HG02798 (cell line): ENCODE measurements around the gene ZBTB38.

ENCODE experiments used
- ATAC-seq: cut with Tn5 transposase; IDR thresholded peaks from one replicate; pipeline ENCODE4 v1.9.1; 2021; ENCODE audit warnings: mild to moderate bottlenecking; ENCODE audit not compliant: unreplicated experiment, poor library complexity

Gene ZBTB38

DNA sequence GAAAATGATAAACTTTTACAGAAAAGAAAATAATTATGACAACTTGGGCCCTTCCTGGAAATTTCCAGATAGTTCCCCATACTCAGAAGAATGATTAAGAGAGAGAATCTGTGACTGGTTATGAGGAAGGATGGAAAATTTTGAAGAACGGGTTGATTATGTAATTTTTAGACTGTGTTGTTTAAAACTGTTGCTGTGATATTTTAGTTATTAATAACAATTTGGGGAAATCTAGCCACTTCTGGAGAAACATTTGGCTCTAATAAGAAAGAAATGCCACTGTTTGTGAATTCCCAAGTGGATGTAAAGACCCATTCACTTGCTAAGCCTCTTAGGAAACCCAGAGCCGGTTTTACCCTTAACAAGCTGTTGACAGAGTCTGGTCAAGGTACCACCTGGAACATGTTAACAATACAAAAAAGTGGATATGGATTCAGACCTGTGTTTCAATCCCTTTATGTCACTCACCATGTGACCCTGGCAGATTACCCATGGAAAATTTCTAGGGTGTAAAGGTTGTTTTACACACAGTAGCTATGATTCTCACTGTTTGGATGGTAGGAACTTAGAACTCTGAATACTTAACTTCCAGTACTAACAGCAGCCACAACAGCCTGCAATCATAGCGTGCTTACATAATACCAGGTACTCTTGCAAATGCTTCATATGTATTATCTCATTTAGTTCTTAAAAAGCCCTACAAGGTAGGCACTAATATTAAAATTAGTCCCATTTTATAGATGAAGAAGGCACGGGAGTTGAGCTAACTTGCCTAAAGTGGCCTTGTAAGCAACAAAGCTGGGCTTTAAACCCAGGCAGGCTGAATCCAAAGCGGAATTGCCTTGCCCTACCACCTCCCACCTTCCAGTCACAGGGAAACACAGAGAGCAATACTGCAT, 32.0 kb downstream of the ZBTB38 start:
- no peak for ATAC-seq

DNA sequence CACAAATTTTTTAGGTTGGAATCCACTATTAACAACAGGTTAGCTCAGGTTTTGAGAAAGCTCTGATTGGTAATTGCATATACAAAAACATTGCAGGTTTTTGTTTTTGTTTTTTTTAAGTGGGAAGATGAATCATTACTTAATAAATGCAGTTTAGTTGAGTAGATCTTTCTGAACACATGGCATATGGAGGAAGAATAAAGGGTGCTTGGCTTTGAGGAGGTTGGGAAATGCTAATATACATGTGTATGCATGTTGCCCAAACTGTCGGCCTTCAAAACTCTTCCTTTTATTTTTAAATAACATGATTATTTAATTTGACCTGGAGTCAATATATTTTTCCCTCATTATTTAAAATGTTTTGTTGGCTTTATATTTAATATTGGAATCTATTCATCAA, 32.8 kb downstream of the ZBTB38 start:
- no peak for ATAC-seq

DNA sequence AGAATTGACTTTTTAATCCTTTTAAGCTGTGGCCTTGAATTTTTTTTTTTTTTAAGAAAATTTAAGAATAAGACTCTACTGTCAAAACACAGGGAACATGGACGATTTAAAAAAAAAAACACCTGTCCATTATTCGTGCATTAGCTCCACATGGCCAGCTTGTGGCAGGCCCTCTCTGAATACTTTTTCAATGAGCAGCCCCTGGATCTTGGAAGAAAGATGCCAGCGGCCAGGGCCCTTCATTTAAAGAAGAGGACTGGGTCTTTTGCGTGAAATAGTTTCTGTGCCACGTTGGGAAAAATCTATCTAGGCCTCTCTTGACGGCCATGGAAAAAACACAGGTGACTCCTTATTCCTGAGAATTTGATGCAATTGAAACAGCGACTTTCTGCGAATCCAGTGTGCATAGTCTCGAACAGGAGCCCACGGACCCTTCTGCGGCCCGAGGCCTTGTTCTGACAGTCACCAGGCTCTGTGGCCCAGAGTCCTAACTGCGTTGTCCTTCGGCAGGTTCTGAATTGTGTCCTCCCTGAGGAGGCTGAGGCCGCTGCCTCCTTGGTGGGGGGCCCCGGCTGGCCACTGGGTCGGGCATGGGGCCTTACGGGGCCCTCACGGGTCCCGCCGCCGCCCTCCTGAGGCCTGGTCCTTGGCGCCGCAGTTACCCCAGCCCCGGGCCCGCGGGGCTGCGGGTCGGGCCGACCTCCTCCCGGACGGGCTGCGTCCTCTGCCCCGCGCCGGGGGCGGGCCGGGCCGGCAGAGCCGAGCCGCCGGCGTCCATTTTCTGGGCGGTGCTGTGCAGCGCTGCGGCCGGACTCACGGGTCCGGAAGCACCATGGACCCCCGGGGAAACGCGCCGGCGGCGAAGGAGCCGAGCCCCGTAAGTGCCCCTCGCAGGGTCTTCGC, 33.5 kb downstream of the ZBTB38 start:
- peak; percentile 74 for ATAC-seq

DNA sequence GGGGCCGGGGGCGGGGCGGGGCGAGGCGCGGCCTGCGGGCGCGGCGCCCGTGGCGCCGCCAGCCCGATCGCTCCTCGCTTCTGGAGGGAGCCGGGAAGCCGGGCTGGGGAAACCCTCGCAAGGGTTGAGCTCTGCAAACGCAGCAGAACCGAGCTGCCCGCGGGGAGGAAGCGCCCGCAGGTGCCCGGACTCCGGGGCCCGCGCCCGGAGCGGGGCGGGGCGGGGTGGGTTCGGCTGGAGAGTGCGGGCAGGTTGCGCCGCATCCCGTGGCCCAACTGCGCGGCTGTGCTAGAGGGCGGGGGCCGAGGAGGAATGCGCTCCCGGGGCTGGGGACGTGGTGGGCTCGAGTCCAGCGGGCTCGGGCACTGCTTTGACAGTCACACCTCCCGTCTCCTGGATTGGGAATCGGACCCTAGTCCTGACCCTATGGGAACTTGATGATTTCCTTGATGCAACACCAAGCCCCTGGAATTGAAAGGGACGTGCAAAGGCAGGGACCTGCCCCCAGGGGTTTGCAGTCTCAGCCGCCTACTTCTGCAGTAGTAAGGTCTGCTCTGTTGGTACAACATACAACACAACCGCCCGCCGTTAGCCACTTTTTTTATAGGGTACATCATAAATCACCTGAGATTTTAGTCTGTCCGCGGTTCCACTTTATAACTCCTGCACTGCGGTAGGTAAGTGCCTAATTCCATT, 34.3 kb downstream of the ZBTB38 start:
- ATAC-seq: peak; percentile 57

DNA sequence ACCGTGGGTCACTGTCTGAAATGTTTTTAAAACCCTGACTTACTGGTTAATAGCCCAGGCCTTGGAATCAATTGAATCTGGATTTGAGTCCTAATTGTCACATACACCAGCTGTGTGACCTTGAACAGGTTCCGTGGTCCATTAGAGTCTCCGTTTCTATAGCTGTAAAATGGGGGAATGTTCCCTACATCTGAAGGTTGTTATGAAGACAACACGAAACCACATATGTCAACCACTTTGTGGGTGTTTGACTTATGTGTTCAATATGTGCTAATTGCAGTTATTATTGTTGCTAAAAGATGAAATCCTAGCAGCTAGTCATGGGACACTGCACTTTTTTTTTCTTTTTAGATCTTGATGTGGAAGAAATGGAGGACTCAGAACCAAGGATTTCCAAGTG, 35.3 kb downstream of the ZBTB38 start:
- no peak for ATAC-seq

DNA sequence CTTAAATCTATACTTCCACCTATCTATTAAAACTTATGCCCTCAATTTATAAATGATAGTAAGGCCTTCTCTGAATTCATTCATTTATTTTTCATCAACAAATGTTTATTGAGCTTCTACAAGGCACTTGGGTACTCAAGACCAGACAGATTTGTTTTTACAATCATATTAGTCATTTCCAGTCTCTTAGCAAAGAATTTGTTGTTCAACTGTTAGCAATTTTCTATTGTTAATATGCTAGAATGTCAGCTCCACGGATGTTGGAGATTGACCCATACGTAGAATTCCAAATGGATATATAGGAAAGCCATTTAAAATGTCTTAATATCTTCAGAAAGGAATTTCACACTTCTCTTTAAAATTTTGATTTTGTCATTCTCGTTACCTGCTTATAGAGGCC, 36.7 kb downstream of the ZBTB38 start:
- no peak for ATAC-seq

DNA sequence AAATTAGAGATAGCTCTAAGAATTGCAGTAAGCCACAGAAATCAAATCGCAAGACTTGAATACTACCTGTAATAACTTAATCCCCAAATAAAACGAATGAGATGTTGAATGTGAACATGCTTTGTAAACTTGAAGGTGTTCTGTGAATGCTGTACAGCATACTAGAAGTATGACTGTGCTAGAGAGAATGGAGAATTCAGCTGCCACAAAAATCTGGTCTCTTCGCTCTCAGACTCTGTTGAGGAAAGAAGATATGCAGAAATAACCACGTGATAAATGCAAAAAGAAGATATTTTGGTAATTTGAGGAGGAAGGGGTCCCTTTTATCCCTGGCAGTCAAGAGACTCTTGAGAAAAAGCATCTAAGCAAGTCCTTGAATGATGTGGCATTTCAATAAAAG, 37.3 kb downstream of the ZBTB38 start:
- ATAC-seq: no peak

DNA sequence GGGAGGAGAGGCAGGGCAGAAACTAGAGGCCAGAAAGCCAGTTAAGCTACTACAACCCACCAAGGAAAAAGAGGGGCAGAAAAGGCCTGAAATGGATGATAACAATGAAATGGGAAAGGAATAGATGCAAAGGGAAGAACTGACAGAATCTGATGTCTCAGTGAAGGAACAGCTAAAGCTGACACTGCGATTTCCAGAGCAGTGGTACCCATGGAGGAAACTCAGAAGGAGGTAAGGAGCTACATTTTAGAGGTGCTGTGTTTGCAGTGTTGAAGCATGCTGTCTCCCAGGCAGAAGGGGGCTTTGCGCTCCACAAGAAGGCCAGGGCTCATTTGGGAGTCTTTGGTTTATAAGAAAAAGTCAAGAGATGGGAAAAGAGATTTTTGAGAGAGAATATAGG, 38.0 kb downstream of the ZBTB38 start:
- ATAC-seq: no peak

DNA sequence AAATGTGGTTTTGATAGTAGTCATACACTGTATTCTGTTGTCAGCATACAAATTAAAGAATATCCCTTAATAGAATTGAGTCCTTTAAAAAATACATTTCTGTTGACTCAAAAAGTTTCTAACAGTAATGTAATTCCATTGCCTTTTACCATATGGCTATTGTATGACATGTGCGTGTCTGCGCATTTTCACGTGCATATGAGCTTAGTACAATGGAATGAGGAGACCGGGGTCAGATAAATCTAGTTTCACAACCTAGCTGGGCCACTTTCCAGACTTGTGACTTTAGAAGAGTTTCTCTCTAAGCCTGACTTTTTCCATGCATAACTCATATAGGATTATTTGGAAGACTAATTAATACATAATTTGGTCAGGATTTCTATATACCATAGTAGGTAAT, 38.7 kb downstream of the ZBTB38 start:
- no peak for ATAC-seq

DNA sequence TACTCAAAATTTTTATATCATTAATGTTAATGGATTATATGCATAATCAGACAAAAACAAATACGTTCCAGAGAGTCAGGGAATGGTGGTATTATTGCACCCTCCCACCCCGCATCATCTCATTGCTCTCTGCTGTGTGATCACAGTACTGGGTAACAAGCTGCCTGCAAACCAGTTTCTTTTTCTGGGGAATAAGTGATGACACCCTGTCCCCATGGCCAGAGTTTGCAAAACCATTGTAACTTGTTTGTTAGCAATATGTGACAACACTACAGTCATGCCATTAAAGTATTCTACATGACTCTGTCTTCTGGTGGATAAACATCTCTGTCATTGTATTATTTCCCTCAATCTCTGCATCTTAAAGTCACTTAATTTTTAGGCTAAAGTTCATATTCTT, 39.5 kb downstream of the ZBTB38 start:
- ATAC-seq: no peak

DNA sequence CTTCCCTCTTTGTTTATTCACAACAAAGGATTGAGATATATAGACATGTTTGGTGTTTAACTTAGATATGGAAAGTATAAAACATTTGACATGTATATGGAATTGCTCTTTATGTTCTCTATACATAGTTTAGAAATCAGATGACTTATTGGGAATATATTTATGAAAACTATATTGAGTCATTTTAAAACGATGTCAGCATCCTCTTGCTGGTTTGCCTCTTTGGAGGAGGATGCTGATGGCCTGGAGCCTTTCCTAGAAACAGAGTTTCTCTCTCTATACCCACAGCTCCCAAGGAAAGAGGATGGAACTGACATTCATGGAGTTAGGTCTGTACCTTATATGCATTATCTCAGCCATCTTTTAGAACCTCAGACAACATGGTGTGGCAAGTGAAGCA, 40.3 kb downstream of the ZBTB38 start:
- no peak for ATAC-seq

DNA sequence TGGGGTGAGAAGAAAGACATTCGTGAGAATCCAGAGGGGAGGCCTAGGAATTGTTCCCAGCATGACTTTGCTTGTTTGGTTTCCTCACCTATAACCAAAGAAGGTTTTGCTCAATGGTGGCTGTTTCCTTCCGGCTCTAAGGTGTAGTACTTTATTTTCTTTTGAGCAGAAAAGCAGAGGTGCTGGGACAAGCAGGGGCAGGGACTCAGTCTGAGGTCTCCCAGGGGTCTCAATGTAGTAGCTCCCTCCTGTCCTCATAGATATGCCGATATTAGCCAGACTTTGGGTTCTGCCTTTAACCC, 41.6 kb downstream of the ZBTB38 start:
- no peak for ATAC-seq

DNA sequence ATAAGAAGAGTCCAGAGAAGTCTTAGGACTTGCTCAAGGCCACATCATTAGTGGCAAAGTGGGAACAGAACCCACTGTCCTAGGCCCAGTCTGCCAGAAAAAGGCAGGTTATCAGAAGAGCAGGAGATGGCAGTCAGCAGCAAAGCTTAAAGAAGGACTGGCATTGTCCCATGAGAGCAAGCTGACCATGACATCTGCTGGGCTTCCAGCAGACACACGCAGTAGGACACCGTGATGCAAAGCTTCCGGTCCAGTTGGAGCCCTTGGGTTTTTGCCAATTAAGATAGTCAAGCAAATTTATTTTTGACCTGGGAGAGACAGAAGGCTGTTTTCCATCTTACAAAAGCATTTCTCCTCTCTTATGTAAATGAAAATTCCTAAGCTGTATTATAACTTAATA, 42.1 kb downstream of the ZBTB38 start:
- no peak for ATAC-seq

DNA sequence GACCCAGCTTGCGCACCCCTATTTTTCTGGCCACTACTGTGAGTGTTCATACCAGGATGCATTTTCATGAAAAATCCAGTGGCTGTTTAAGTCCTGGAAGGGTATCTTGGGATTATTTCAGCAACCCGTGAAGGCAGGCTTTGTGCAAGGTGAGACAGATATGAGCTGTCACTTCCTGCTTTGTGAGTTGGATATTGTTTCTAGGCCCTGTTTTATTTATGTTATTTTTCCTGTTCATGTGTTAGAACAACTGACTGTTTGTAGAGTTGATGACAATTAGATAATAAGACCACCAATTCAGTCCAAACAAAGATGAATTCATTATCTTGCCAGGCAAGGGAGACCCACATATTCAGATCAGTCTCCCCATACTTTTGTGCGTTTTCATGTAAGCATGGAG, 42.5 kb downstream of the ZBTB38 start:
- no peak for ATAC-seq

DNA sequence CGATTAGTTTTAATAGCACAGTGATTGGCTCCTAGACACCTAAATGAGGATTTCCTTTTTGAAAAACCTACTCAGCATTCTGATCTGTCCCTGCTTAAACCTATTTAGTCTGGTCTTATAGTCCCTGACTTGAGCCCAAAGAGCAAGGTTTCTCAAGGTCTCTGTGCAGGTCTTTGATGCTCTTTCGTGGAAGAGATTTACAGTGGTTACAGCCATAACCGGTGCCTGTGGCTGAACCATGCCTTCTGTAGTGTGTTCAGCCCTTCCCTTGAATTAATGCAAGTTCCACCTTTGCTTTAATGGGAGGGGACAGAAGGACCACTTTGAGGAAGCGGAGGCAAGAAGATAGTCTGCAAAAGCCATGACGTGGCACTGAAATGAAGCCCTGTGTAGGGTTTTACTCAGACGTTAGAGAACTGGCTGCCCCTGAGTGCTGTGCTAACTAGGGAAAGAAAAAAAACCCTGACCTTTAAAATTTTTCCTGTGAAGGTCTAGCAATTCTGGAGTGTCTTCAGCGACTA, 43.0 kb downstream of the ZBTB38 start:
- peak; percentile 41 for ATAC-seq

DNA sequence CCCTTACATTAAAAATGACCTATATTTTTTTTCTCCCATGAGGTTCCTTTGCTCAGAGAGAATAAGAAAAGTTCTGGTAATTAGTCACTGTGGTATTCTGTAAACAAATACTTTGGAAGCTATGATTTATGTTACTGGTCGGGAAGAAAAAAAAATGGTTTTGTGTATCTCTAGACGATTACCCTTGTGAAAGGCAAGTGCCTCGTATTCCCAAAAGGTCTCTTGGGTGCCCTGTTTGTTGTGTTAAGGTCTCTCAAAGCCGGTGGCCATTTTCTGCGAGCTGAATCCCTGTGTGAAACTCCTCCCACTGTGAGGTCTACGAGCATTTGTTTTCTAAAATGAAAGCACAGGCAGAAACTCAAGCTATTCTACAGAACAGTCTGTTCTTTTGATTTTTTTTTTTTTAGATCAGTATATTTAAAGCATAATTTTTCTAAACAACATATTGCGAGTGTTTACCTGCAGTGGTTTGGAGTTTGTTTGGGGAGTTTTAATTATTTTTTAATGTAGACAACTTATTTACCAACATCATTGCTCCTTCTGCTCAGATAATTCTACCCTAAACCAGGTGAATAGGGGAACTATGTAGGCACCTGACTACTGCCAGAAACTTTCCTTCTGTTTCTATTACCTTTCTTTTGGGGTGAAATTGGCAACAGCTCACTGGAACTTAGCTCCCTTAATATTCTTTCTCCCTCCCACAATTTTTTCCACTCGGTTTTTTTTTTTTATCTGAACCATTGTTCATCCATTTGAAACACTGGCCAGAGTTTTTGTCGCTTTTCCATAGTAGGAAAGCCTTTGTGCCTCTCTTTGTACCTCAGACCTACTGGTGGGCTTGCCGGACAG, 44.0 kb downstream of the ZBTB38 start:
- peak; percentile 44 for ATAC-seq

DNA sequence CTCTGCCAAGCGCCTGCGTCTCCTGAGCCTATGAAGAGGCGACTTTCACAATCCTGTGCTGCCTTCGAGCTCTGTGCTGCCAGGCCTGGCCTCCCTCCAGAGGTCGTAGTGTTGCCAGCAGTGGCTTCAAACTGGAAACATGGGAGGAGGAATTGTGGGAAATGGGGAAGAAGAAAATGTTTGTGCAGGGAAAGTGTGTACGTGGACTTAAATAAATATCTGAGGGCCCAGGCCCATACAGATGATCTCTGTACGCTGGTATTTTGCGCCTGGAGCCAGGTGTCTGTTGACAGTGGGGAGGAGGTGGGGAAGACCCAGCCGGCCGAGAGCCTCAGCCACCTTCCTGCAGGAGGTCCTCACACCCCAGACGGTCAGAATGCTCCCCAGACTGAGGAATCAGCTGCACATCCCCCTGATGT, 44.6 kb downstream of the ZBTB38 start:
- ATAC-seq: no peak

DNA sequence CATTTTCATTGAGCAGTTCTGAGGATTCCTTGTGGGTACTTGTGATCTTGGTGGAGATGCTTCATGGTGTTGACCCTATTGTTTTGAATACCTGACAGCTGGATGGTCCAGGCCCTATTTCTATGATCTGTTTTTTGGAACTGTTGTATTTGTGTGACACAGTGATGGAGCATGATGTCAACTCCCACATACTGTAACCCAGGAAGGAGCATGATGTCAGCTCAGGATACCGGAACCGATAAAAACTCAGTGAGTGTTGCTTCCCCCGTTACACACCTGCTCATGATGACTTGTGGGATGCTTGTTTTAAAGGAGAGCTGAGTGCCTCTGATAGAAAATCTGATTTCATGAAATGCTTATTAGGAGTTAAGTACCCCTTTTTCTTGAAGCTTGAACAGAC, 45.1 kb downstream of the ZBTB38 start:
- no peak for ATAC-seq

DNA sequence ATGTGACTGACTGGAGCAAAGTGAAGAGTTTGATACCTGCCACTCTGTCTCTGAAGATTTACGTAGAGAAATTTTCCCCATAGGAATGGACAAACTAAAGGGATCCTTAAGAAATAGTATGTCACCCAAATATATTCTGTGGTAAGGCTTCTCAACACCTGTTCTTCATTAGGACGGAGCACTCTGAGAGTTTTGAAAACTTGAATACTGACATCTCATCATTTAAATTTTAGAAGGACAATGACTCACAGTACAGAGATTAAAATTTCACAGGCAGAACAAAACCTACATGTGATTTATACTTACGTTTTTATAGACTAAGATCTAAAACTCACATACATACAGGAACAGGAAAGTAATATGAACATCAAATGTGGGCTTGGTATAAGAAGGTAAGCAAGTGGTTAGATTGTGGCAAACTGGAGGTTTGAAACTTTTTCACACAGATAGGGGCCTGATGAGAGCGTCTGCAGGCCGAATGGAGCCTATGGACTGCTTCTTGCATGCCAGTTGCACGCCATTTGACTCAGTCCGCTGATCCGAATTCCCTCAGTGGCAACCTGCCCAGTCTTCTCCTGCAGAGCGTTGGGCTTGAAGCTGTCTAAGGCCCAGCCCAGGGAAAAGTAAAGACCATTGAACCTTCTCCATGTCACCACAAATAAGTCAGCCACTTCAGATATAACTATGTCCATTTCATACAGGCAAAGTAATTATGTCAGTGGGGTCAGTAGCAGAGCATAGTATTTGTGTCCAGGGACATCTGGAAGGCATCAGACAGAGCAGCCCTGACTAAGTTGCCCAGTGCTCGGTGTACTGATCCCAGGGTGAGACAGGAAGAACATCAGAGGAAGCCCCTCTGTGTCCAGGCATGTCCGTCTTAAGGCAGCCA, 45.7 kb downstream of the ZBTB38 start:
- ATAC-seq: no peak
